ENCODE data around the gene FBN2.

Gene FBN2

DNA sequence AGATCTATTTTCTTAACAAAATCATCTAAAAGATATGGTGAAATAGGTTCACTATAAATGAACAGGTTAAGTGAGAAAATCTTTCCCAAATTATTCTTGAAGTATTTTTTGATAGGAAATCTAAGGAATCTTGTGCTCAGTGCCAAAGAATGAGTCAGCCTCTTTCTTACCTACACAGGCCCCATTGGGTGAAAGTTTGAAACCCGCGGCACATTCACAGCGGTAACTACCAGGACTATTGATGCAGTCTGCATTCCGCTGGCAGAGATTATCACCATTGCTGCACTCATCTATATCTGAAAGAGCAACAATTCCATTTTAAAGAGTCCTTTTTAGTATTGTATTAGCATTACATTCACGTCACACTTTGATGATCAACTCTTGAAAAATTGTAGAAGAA, 232.7 kb downstream of the FBN2 start:
- no peak for DNase-seq (ENCODE audit: low read depth)

DNA sequence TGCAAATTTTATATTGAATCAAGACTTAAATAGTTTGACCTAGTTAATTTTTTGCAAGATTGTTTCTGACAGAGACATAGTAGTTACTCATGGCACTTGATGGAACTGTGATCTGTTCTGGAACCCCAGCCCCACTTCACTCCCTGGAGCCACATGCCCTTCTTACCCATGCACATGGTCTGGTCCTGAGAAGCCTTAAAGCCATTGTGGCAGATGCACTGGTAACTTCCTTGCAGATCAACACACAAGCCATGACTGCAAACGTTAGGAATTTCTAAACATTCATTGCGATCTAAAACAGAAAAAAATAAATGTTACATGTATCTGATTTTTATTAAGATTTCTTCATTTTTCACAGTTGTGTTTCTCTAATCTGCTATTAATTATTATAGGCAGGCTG, 233.3 kb downstream of the FBN2 start:
- no peak for DNase-seq (ENCODE audit: low read depth)

DNA sequence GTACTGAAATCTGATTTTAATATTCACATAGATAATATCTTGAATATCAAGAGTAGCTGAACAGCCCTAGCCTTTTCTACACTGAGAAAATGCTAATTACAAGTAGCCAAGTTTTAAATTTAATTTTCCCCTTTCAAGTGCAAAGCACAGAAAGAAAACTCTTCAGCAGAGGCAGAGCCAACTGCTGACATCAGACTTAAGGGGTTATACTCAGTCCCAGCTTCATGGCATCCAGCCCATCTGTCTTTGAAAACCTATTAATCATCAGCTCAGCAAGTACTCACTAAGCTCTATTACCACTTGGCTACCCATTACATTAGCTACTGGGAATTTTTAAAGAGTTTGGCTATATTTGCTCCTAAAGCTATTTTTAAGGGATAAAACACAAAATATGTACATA, 234.0 kb downstream of the FBN2 start:
- DNase-seq (ENCODE audit: low read depth), result peak; percentile 61

DNA sequence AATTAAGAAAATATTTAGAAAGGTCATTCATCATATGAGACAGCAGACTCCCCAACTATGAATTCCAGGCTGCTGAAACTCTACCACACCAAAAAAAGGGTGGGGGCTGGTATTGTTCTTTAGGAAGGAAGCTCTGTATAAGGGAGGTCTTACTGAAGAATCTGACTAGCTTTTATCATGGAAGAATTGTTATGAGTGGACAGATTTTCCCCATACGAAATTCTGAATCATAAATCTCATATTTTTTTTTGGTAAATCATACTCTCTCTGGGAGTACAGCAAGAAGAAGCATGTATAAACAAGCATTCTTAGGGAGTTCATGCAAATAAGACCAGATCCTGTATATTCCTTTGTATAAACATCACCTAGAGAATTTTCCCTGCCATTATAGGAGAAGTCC, 234.5 kb downstream of the FBN2 start:
- no peak for DNase-seq (ENCODE audit: low read depth)

DNA sequence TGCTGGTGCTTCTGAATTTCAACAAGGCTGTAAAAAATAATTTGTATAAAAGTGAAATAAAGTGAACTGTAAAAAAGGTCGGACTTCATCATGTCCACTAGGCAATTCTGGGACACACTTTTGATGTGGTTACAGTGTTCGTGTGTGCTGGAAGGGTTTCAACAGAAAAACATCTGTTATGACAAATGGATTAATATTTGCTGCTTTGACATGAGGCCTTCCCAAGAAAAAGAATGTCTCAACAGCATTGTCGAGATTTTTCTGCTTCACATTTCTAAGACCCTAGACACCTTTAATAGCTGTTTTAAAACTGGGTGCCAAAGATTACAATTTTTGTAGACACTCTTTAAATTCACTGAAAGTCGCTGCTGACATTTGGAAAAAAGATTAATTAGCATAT, 237.9 kb downstream of the FBN2 start:
- DNase-seq (ENCODE audit: low read depth), result no peak

DNA sequence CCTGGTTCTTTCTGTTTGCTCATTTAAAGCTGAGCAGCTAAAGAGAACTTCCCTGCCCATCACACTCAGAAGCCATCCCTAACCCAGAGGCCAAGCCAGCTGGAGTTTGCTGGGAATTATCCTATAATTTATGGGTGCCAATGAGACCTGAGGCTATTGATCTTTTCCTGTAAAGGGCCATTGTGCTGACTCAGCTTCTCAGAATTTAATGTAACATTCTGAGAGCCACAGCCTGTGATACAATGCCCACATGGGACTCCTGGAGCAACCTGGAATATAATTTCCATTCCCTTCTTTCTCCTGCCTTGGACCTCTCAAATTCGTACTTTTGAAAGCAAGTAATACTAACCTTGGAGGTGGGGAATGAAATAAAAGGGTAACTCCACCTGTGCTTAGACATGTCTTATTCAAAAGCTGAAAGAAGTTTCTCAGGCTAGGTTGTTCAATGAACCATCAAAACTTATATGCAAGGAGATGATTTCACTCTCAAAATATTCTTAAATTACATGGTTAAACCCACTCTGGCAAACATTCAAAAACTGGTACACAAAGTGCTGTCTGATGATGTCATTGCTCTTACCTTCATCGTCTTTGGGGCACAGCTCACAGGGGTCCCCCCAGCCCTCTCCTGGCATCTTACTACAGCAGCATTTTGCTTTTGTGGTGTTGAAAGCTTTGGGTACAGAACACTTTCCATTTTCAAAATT, 247.7 kb downstream of the FBN2 start:
- no peak for DNase-seq (ENCODE audit: low read depth)

DNA sequence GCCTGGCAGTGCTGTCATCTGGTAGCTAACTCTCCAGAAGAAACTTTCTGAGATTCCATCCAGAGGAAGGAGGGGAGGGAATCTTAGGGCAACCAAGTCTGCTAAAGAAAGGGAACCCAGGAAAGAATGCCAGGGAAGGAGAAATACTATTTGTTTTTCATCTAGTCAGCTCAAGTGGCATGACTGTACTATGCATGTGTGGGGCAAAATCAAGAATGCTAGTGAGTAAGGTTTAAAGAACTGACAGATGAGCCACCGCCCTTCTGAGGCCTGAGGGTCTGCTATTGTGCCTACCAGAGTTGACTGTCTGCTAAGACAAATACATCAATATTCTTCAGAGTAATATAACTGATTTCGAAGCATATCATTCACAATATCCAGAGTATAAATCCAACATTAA, 250.3 kb downstream of the FBN2 start:
- DNase-seq (ENCODE audit: low read depth), result no peak

DNA sequence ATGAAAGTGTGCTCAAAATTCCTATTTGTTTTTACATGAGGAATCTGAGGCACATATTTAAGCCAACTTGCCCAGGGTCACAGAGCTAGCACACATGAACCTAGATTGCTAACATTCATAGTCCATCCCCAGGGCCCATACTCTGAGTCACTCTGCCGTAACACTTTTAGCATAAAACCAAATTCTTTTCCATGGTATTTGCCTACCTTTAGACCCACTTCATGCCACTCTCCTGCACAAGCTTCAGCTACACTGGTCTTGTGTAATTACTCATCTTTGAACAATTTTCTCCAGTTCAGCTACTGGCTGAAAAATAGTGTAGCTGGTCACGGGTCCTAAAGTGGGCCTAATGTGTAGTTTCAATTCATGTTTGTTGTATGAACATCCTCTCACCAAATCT, 253.8 kb downstream of the FBN2 start:
- no peak for DNase-seq (ENCODE audit: low read depth)

DNA sequence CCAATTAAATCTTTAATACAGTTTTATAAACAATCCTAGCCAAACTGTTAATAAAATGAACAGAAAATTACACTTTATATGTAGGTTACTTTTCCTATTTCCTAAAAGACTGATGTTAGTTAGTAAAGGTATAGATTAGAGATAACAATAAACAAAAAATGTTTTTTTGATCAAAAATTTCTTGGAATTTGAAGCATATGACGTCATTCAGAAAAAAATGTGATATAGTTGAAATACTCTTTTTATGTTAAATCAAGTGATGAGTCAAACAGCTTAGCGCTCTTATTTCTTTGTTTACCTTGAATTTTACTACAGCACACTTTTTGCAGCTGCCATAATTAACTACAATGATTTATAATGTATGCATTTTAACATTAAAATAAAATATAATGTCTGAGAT, 258.7 kb downstream of the FBN2 start:
- DNase-seq (ENCODE audit: low read depth), result no peak

DNA sequence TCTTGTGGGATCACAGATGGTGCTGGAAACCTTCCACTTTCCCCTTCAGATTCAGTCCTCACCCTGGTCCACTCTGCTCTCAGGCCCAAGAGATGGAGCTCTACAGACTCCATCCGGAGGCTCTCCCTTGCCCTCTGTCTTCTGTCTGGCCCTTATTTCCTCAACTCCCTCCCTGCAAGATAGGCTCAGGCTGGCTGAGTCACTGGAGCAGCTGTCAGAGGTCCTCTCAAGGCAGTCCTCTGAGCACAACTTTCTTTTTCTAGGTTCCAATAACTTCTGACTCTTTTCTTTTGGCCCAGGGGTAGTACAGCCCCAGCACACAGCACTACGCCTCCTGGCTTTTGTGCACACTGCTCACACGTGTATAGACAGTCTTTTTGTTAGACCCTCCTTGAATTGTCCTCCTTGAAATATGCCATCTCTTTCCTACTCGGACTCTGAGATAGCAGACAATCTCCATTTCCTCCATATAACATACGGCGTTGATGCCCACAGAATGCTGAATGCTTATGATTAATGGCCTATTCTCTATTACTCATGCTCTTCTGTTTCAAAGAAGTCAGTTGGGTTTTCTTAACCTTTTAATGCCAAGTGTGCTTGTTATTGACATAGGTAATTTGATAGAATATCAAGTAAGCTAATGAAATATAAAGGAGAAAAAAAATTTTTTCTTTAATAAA, 261.4 kb downstream of the FBN2 start:
- no peak for DNase-seq (ENCODE audit: low read depth)

DNA sequence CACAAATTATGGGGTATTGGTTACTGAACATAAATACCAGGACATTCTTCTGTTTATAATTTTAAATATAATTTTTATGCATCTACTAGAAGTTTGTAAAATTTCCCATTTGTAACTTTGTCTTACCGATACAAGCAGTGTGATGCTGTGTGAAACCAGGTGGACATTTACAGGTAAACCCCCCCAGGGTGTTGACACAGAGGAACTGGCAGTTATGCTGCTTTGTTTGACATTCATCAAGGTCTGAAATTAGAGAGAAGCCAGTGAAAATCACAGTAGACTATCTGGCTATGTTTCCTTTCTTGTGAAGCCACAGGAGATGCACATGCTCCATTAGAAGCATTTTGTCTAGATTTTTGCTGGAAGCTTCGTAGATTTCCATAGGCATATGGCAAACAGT, 263.6 kb downstream of the FBN2 start:
- DNase-seq (ENCODE audit: low read depth), result no peak

DNA sequence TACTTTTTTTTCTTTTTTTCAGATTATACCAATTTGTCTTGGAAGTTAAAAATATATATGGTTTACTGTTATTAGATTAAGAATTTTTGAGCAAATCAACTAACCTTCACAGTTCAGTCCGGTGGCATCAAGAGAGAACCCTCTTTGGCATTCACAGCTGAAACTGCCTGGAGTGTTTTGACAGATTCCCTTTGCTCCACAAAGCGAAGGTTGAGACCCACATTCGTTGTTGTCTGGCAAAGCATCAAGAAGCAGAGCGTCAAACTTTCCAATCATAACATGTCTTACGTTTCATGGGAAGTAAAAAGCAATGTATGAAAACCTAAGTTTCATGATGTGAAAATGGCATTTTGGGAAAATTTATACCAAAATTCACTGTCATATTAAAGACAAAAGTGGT, 264.3 kb downstream of the FBN2 start:
- DNase-seq (ENCODE audit: low read depth), result no peak

DNA sequence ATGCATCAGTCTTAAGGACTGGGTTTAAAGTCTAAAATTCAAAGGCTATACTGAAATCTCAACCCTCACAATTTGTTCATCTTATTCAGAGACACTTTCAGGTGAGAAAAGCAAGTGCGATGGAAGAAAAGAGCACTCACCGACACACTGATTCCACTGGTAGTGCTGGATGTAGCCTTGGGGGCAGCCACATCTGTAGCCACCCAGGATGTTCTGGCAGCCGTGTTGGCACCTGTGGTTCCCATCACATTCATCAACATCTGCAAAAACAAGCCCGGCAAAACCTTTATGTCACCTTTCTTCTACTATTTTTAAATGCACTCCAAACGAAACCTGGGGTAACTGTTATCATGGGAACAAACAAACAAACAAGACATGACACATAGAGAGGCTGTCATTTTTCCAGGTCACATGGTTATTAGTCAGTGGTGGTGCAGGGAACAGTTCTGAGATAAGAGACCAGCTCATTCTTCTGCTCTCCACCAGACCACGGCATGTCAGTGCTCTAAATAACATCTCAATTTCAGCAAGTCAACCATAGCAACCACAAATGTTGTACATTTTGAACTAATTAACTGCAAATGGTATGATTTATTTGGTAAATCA, 266.1 kb downstream of the FBN2 start:
- DNase-seq (ENCODE audit: low read depth), result peak; percentile 21

DNA sequence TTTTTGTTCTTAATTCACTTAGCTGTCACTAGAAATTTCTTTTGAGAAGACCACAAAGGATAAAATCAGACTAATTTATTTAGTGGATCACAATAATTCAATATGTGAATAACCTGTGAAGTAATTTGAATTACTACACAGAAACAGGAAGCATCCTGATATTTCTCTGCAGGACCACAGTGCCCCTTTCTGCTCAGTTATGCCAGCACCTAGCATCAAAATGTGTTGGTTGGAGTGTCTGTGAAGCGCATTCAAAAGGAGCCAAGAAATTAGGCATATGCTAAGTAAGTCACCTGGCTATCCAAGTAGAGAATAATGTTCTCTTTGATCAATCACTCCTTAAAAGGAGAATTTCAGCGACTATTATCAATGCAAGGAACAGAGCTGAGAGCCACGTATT, 267.0 kb downstream of the FBN2 start:
- no peak for DNase-seq (ENCODE audit: low read depth)

DNA sequence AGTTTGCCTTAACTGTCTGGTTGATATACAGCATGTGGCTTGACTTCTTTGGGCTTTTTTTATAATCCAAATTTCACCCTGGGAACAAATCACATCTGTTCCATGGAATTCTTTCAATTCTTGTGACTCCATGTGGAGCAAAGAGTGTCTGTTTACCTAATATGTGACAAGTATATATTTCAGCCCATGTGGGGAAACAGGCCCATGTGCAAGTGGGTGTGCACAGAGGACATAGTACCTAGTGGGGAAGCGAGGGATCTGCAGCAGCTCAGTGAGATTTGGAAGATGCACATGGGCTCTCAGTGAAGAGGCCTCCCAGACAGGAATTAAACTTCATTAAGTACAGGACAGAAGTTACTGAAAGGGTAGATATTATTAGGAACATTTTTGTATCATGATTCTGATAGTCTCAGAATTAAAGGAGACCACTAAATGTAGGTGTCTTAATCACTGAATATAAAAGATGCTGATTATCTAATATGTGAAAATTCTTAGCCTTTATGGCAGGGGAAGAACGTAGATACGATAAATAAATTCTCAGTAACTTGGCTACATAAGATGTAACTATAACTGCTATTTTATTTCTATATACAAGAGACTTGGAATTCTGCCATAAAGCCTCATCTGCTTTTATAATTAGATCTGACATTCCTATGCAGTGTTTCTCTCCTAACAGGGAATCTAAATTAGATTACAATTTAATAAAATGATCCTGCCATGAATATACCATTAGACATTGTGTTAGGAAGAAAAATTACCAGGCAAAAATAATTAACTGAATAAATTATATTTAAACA, 273.3 kb downstream of the FBN2 start:
- DNase-seq (ENCODE audit: low read depth), result no peak

DNA sequence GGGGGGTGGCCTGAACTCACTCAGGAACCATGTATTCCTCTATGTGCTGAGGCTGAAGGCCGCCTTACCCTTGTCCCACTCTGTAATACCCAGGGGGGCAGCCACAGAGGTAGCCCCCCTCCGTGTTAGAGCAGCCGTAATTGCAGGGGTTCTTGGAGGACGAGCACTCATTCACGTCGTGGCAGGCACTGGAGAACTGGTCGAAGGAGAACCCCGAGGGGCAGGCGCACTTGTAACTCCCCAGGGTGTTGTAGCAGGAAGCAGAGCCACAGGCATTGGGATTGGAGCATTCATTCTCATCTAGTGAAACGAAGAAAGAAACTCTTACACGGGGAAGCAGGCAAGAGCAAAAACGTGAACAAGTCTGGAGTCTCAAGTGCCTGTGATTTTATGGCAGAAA, 274.7 kb downstream of the FBN2 start:
- DNase-seq (ENCODE audit: low read depth), result no peak

DNA sequence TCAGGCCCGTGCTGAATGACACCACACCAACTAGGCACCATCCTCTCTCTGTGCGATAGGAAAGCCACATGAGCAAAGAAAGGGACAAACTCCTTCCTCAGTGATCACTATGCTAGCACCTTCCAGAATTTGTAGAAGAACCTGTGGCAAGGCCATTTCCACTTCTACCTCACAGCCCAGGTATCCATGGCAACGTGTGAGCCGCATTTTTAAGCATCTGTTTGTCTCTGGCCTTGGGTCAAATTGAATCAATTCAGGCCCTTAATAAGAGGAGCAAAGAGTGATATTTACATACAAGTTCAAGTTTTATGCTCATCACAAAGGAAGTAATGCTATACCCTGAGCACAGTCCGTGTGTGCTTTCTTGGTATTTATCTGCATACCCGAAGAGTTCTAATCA, 275.1 kb downstream of the FBN2 start:
- DNase-seq (ENCODE audit: low read depth), result no peak

DNA sequence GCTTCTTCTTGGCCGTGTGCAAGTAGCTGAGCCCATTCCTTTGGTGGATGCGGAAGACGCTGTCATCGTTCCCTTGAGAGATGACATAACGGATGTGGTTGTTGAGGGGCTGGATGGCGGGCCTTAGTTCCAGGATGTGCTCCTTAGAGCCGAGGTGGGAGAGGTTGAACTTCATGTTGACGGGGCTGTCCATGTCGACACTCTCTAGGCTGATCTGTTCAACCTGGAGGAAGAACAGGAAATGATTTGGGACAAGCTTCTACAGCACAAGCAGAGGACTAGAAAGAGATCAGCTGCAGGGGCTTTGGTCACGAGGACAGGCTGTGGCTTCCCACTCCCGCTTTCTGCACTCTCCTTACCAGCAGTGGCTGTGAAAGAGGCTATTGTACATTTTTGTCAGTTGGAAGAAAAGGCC, 278.4 kb downstream of the FBN2 start:
- no peak for DNase-seq (ENCODE audit: low read depth)

DNA sequence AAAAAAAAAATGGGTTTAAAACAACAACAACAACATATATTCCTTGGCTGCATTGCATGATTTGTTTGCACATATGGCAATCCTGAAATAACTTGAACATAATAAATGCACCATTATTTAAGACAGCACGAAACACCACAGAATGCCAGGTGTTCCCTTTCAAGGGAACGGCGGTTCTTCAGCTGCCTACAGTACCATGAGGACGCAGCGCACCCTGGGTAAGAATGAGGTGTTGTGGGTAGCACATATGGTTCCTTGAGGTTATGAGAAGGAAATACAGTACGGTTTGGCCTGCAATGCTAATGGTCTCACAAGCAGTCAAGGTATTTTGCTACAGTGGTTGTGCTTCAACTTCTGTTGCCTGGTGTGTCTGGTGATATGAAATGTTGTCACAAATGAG, 279.7 kb downstream of the FBN2 start:
- no peak for DNase-seq (ENCODE audit: low read depth)

DNA sequence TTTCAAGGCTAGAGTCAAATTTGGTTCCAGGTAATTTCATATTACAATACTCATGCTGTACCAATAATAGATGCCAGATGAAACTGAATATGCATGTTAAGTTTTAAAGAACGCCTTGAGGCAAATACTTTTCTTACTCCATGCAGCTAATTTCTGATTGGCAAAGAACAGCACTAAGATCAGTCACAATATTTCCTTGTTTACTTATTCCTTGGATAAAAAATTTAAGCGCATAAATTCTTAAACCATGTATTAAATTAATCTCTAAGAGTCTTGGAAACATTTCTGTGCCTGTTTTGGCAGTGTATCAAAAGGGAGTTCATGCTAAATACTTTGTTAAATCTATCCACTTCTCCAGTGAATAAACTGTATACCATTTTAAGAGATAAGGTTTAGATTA, 281.0 kb downstream of the FBN2 start:
- no peak for DNase-seq (ENCODE audit: low read depth)

DNA sequence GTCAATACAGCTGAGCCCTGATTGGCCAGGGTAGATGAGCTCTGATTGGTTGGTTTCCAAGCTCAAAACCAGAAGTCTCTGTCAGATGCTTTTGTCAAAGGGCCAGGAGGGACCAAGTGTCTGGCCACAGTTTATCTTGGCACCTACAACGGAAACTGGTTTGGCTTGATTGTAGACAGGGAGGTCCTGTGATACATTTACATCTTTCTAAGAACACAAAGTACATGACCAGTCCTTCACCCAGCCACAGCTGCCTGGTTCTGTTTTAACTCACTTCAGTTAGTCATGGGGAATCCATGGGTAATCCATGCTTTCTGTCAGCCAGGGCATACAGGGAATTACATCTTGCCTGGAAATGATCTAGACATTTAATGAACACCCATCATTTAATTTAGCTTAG, 283.3 kb downstream of the FBN2 start:
- DNase-seq (ENCODE audit: low read depth), result peak; percentile 34

DNA sequence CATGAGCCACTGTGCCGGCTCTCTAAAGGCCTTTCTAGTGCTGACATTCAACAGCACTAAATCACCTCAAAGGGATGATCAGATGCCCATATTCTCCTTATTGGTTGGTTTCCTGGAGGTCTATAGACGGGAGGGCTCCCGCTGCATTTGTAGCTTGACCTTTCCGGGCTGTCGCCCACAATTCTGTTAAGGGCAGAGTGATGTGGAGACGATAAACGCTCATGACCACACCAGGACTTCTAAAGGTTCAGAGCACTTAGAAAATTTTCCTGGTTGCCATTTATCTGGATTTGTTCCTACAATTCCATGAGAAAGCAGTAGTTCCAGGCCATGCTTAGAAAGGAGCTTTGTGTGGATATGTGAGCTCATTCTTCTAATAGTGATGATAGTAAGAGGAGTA, 284.2 kb downstream of the FBN2 start:
- no peak for DNase-seq (ENCODE audit: low read depth)

DNA sequence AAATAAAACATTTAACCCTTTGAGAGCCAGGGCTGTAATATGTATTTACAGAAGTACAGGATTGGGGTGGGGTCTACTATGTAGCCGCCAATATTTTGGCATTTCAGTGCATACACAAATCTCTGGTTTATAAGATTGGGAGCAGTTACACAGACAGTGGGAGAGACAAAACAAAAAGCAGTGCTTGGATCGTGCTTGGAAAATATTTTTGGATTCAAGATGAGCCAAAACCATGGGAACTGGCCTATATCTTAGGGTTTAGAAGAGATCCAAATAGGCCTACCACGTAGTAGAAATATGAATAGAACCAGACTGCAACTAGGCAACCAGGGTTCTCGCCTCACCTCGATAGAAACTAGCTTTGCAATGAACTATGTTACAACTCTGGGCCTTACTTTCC, 284.9 kb downstream of the FBN2 start:
- DNase-seq (ENCODE audit: low read depth), result no peak

Data from fibroblast of the conjunctiva (primary cell).